GM19328 (cell line): Measurements from ENCODE around the gene PTP4A1.
A peak's percentile ranks its signal among the peaks of the same experiment; 100 is the strongest.

Source experiments
- ATAC-seq: cut with Tn5 transposase; IDR thresholded peaks from one replicate; pipeline ENCODE4 v1.9.1; 2021; ENCODE audit warnings: mild to moderate bottlenecking, moderate library complexity; ENCODE audit not compliant: unreplicated experiment

PTP4A1 gene

DNA sequence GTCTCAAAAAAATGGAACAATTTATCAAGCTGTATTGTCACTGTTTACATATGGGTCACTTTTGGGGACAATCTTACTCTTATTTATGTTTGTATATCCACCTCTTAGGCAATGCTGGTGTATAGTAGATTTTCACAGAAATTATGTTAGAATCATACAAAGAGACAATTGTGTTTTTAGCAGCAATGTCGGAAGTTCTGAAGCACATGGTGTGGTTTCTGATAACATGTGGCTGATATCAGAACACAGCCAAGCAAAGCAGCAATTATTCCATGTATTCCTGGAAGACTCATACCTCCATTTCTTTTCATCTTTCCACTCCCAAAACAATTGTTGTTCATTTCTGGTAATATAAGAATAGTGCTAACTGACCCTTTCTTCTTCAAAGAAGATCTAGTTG is 17.5 kb upstream of the PTP4A1 start:
- no peak for ATAC-seq

DNA sequence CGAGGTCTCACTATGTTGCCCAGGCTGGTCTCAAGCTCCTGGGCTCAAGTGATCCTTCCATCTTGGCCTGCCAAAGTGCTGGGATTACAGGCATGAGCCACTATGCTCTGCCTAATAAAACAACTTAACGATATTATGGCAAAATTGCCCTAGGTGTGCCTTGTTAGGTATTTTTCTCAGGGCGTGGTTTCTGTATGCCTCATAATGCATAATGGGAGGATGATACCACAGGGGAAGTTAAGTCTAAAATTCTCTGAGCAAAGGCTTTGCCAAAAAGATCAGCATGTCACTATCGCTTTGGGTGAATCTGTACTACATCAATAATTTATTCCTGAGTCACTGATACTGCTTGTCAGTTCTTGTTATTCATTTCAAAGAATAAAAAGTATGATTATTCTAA is 15.9 kb upstream of the PTP4A1 start:
- no peak for ATAC-seq

DNA sequence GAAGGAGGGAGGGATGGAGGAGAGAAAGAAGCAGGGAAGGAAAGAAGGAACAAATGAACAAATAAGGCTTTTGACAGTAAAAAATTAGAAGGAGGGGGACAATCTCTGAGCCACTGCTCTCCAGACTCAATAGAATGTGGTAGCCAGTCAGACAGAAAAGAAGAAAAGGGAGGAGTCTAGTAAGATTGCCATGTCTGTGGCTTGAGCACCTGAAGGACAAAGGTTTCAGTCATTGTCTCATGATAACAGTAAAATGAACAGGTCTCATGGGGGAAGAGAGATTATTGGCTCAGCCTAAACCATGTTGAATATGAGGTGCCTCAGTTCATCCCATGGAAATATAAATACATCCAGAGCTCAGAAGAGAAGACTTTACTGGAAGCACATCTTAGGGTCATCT is 14.0 kb upstream of the PTP4A1 start:
- peak; percentile 65 for ATAC-seq

DNA sequence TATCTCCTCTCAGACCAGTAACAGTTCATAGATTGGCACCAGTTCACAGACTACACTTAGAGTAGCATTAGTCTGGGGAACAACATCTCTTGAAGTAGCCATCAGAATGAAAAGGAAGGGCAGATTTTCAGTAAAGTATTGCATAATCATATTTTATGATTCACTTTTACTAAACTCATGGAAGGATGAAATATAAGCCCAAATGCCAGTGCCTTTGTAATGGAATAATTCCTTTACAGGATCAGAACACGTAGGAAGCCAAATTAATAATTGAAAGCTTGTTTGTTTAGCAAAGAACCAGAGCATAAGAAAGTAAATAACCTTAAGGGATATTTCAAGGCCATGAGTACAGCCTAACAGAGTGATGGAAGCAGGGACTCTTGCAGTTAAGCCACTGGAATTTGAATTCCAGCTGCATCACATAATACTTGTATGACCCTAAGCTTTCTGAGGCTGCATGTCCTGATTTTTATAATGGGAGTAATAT is 11.4 kb upstream of the PTP4A1 start:
- ATAC-seq: no peak

DNA sequence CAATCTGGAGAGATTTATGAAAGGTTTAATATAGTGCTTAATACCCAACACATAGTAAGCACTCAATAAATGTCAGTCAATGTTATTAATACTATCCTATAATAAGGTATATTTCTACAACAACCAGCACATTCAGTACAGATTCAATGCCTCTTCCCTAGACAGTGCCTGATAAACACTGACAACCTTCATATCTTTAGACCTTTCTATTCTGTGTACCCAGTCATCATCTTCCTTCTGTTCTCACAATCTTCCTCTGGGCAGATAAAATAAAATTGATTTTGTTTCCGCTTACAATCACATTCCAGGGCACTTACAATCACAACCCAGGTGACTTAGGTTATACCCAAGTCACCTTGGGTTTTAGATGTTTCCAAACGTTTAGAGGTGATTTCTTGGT is 11.0 kb upstream of the PTP4A1 start:
- no peak for ATAC-seq

DNA sequence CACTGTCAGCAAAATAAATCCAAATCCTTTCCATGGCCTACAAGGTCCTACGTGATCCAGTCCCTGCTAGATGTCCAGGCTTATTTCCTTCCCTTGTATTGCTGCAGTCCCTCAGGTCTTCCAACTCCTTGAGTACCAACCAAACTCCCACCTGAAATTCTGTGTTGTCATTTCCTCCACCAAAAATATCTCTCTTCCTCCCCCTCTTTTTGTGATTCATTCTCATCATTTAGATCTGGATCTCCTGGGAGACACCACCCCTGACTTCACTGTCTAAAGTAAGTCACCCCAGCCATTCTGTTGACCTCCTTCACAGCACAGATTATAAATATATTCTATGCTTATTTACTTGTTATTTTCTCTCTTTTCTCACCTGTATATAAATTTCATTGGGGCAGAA is 9.0 kb upstream of the PTP4A1 start:
- ATAC-seq: no peak

DNA sequence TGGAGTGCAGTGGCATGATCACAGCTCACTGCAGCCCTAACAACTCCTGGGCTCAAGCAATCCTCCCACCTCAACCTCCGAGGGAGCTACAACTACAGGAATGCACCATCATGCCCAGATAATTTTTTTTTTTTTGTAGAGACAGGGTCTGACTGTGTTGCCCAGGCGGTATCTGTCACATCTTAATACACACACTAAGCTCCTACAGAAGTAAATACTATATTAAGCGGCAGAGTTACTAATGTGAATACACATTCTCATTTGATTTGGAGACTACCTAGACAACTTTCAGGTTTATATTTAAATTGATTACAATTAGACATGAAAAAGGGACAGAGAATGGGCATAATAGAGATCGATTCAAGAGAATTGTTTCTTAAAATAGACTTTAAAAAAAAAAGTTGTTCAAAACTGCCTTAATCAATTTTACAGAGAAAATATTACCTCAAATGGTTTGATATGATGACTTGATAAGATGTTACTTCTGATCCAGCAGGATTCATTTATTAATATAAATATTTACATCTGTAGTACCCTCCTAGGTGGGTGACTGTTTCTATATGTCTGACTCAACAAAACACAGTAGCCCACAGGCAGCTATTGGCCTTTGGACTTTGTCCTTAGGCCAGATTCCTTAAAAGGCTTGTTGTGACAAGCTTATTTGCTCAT is 7.1 kb upstream of the PTP4A1 start:
- ATAC-seq: no peak

DNA sequence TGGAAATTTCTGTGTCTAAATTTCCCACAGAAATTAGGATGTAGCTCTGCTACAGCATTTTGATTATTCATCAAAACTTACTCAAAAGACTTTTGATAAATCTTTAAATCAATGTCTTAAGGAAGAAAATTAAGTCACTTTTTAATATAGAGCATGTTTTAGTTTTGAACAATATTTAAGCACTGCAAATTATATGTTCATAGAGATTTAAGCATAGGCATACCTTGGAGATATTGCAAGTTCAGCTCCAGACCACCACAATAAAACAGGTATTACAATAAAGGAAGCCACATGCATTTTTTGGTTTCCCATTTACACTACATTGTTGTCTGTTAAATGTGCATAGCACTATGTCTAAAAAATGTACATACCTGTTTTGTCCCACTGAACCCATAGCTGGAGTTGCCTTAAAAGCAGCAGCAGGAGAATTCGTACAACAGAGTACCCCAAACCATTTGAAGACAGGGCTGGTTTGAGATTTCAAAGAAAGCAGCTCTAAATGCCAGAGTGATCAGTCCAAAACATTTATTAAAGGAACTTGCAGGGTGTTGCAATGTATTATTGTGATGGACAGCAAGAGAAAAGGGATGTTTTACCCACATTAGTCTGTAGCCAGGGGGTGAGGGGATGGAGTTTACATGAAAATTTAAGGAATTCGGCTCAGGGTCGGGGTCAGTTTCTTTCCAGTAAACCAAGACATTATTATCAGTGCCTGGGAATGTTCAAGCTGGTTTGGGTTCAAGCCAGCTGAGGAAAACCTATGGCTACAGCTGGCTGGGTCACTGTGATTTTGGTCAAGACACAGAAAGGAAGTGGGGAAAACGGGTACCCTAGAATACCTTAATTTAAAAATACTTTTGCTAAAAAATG is 6.3 kb upstream of the PTP4A1 start:
- ATAC-seq: no peak

DNA sequence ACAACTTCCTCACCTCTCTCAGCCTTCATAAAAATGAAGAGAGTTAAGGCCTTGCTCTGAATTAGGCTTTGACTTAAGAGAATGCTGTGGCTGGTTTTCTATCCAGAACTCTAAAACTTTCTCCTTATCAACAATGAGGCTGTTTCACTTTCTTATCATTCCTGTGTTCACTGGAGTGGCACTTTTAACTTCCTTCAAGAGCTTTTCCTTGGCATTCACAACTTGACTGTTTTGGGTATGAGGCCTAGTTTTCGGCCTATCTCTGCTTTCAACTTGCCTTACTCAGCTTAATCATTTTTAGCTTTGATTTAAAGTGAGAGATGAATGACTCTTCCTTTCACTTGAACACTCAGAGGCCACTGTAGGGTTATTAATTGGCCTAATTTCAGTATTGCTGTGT is 4.3 kb upstream of the PTP4A1 start:
- ATAC-seq: no peak

DNA sequence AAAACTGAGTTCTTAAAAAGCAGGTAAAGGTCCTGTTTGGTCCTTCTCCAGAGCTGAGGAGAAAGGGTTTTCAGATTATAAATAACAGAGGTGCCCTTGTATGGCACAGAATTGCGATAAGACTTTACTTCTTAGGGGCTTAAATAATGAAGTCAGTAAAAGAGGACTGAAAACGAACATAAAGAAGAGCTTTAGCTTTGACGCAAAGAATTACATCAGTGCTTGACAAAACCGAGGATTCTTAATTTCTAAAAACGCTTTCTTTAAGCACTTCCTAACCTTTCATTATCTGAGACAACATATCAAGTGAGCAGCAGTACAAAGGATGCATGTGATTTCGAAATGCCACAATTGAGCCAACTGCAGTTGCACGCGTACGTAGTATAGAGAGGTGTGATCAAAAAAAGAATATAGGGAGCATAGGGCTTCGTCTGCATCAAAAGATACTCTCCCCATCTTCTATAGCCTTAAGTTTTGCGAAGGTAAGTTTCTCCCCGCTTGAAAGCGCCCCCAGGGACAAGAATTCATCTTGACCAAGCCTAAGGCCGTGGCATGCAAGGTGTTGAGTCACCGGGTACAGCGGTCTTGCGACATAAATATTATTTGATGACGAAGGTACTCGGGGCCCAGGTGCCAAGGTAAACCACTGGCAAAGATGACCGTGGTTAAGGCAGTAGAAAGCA is 778 bp upstream of the PTP4A1 start:
- no peak for ATAC-seq

DNA sequence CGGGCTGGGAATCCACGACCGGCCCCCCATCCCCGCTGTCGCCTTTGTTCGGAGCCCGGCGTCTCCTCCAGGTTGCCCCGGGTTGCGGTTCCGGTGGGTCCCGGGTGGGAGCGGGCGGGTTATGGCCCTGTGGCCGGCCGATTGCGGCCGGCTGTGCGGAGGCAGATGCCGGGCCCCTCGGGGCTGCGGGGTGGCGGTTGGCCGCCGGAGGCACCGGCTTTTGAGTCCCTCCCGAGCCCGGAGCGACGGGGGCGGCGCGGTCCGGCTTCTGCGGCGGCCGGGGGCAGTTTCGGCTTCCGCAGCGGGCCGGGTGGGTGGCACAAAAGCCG is 431 bp downstream of the PTP4A1 start:
- peak; percentile 1 for ATAC-seq

DNA sequence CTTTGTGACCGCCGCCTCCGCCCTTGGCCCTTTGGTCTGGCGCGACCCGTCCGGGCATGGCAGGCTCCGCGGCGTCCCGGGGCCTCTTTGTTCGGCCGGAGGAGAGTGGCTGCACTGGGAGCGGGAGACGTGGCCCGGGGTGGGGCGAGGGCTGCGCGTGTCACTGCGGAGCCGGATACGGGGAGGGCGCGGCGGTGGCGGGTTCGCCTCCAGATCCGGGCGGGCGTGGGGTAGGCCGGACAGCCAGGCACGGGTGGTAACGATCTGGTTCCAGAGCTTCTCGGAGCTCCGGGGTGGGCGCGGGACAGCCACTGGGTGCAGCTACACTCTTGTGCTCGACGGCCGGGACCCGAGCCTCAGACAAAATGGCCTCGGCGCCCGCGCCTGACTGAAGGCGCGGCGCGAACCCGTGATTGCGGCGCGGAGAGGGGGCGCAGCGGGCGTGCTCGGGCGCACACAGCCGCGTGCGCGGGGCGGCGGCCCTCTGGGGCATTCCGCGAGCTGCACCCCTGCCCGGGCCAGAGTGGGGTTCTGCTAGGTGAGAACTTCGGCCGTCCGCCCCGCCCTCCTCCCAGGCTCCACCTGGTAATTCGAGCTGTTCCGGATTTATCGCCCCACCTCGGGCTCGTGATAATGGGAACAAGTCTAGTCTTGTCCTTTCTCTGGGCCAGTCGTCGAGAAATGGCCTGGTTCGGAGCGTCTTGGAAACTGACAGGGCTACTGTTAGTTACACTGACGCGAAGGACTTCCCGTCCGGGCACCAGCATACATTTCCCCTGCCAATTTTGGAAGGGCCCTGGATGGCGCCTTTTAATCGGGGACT is 1.0 kb downstream of the PTP4A1 start:
- ATAC-seq: peak; percentile 38

DNA sequence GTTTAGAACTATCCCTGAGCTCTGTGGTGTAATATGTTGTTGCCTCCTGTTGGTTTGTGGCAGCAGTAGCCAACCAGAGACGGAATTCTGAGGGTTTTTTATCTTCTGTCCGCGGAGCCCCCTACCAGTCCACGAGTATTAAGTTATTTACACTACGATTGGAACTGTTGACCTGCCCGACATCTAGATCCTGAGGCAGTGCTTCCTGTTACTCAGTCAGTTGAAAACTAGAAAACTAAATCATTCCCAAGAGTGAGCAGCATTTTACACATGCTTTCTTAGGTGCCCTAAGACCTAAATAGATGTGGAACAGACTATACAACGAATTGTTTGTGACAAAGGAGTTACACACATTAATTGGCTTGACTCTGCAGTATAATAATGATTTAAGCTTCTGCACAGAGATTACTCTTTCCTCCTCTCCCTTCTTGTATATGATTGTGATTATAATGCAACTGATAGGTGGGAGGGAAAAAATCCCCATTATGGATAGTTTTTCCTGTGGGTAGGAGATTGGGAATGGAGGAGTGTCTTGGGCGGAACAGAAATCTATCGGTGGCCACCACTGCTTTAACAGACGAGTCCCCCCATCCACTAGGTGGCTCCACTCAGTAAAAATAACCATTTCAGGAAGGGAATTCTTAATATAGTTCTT is 1.7 kb downstream of the PTP4A1 start:
- no peak for ATAC-seq

DNA sequence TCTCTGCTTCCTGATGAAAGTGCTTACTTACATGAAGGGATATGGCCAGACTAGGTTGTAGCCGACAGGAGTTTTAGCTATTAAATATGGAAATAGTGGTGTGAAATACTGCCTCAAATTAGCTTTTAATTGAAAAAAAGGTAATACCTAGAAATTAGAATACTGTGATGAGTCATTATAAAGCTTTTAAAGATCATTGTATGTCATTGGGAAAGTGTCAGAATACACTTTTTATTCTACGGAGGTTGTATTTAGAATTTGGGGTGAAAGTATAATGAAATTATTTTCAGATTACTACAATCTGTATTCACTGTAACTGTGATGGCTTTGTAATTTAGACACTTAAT is 2.2 kb downstream of the PTP4A1 start:
- ATAC-seq: no peak

DNA sequence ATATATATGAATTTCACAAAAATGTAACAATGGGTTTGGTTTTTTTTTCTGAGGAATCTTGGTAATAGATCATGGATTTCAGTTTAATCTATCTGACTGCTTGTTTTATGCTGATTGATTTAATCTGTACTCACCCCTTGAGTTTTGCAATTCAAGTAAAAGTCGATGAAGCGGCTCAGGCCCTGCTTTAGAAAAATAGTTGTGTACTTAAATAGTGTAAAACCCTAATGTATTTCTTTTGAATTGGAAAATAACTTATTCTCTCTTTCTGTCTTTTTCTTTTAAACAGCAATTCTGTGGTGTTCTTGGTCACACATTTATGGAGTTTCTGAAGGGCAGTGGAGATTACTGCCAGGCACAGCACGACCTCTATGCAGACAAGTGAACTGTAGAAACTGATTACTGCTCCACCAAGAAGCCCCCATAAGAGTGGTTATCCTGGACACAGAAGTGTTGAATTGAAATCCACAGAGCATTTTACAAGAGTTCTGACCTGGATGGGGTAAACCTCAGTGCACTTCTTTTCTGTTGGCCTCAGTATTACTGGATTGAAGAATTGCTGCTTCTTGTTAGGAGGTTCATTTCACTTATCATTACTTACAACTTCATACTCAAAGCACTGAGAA is 4.0 kb downstream of the PTP4A1 start:
- no peak for ATAC-seq

DNA sequence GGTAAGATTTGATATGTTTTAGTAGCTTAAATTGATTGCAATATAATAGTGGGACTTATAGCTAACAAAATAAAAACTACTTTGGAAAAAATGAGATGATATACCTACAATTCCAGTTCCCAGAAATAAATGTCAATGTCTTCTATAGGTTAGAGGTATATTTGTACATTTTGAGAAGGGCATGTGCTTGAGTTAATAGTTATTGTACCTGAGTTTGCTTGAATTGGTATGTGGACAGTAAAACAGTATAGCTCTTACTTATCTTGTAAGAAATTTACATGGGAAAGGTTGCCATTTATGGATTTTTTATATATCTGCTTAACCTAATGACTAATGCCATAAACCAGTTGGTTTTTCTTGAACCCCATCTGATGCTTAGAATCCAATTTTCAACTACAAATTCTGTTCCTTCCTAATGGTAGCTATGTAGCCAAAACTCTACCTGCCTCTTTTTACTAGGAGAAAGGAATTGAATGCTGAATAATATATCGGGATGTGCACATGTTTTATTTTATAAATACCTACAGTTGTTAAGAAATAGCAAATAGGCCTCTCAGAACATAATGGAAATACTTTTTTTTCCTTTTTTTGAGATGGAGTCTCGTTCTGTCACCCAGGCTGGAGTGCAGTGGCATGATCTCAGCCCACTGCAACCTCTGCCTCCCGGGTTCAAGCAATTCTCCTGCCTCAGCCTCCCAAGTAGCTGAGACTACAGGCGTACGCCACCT is 4.9 kb downstream of the PTP4A1 start:
- ATAC-seq: no peak

DNA sequence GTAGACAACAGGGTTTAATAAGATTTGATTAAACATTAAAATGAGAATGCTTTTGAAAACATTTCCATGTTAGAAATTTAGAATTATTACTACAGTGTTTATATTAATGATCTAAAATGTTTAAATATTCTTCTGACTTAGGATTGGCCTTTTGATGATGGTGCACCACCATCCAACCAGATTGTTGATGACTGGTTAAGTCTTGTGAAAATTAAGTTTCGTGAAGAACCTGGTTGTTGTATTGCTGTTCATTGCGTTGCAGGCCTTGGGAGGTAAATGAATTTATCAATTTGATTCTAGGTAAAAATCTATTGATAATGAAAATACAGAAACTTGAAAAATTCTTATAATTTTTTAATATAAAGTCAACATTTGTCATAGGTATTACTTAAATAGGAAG is 6.5 kb downstream of the PTP4A1 start:
- ATAC-seq: no peak

DNA sequence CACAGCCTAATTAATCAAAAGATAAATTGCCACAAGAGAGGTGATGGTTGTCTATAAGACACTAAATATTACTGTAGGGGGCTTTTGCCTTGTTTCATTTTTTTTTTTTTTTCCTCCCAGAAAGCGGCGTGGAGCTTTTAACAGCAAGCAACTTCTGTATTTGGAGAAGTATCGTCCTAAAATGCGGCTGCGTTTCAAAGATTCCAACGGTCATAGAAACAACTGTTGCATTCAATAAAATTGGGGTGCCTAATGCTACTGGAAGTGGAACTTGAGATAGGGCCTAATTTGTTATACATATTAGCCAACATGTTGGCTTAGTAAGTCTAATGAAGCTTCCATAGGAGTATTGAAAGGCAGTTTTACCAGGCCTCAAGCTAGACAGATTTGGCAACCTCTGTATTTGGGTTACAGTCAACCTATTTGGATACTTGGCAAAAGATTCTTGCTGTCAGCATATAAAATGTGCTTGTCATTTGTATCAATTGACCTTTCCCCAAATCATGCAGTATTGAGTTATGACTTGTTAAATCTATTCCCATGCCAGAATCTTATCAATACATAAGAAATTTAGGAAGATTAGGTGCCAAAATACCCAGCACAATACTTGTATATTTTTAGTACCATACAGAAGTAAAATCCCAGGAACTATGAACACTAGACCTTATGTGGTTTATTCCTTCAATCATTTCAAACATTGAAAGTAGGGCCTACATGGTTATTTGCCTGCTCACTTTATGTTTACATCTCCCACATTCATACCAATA is 7.8 kb downstream of the PTP4A1 start:
- ATAC-seq: no peak

DNA sequence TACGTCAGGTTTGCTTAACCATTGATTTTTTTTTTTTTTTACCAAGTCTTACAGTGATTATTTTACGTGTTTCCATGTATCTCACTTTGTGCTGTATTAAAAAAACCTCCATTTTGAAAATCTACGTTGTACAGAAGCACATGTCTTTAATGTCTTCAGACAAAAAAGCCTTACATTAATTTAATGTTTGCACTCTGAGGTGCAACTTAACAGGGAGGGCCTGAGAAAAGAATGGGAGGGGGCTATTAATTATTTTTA is 8.4 kb downstream of the PTP4A1 start:
- ATAC-seq: no peak
